ENCODE results near the gene PRDM16. TPM values are rescaled to one million over a fixed set of nuclear protein-coding genes. Genes with fewer than 3 reads are reported as not detected.

The PRDM16 gene
- total RNA-seq, 1 experiment from 2014 or later, result 6.1 TPM

GRCh38 chr1:3420218-3420951 is 351.4 kb downstream of the PRDM16 start:
- RAD21 ChIA-PET (ENCODE audit: low non-redundant PET in 1 of 2, low total read pairs in 2 of 2, uncharacterized antibody in 2 of 2, unreplicated experiment in 2 of 2), result no interaction called here
- Histone ChIP-seq H3K79me2 (ENCODE audit: insufficient read depth, low read length) (no peaks in the 10 kb centered on the region), H3K9me3 (ENCODE audit: control insufficient read depth in 1 of 2, insufficient read depth in 1 of 2, low read depth in 1 of 2, low read length in 2 of 2) (peaks cover 8 to 11% of the 10 kb centered on the region in 2 experiments; a peak in 2 of 4 replicates), H3K4me2 (ENCODE audit: low read length) (no peak overlapping the region), H3K27ac (ENCODE audit: low read depth, low read length) (no peak overlapping the region), H3K36me3 (ENCODE audit: control insufficient read depth in 1 of 2, insufficient read depth in 2 of 2, low read length in 2 of 2) (no peaks in the 10 kb centered on the region), H2AFZ (ENCODE audit: low read depth, low read length, poor library complexity, severe bottlenecking) (no peak overlapping the region), H3K9ac (ENCODE audit: low read length) (no peak overlapping the region), H3K27me3 (ENCODE audit: insufficient read depth, low read length) (no peaks in the 10 kb centered on the region), H4K20me1 (ENCODE audit: insufficient read depth) (no peaks in the 10 kb centered on the region), H3K4me3 (replicated peaks in 1 of 2; ENCODE audit: low read depth in 1 of 2, low read length in 2 of 2) (no peak overlapping the region), H3K4me1 (ENCODE audit: control insufficient read depth in 1 of 2, insufficient read depth in 2 of 2, low read length in 2 of 2) (peaks cover 0 to 8% of the 10 kb centered on the region in 2 experiments; a peak in 2 of 4 replicates), H3K9me2 (ENCODE audit: insufficient read depth) (no peaks in the 10 kb centered on the region)
- CTCF ChIA-PET, result interaction anchor here (0.7 kb wide), 1 partner anchor 824 kb away, joined by 3 read pairs; no protein-coding TSS in a partner anchor
- no peak for TF ChIP-seq YY1 (IDR thresholded peaks at IDR 0.05; ENCODE audit: extremely low read depth, insufficient replicate concordance, low read depth, low read length)
- no peak for TF ChIP-seq EZH2 (IDR thresholded peaks at IDR 0.05)
- TF ChIP-seq CBX3 (IDR thresholded peaks at IDR 0.05; ENCODE audit: low read depth), result no peak
- TF ChIP-seq MAX (IDR thresholded peaks at IDR 0.05), result no peak
- no peak for TF ChIP-seq ELF1 (IDR thresholded peaks at IDR 0.05; ENCODE audit: borderline replicate concordance, low read depth)
- no peak for TF ChIP-seq SP1 (IDR thresholded peaks at IDR 0.05; ENCODE audit: low read depth)
- TF ChIP-seq TCF7L2 (IDR thresholded peaks at IDR 0.05; ENCODE audit: borderline replicate concordance, extremely low read depth, insufficient read depth, insufficient read length), result no peak
- no peak for TF ChIP-seq RAD21 (IDR thresholded peaks at IDR 0.05; ENCODE audit: low read depth)
- no peak for TF ChIP-seq EZH2phosphoT487 (IDR thresholded peaks at IDR 0.05; ENCODE audit: borderline replicate concordance)
- TF ChIP-seq SIN3A (IDR thresholded peaks at IDR 0.05; ENCODE audit: low read depth), result no peak
- POLR2A ChIA-PET, result no interaction called here
- no TSS peak for BruUV-seq (replicated peaks)
- intact Hi-C loops (cut with micrococcal nuclease), result no loop called here
- no peak for DNase-seq (ENCODE audit: low read depth, low spot score)
- ATAC-seq, result no peak

GRCh38 chr1:3422638-3423037 is 353.6 kb downstream of the PRDM16 start:
- Histone ChIP-seq H3K4me2 (ENCODE audit: low read length) (no peak overlapping the region), H3K9me3 (ENCODE audit: control insufficient read depth in 1 of 2, insufficient read depth in 1 of 2, low read depth in 1 of 2, low read length in 2 of 2) (no peaks in the 10 kb centered on the region), H3K4me3 (replicated peaks in 1 of 2; ENCODE audit: low read depth in 1 of 2, low read length in 2 of 2) (no peak overlapping the region), H2AFZ (ENCODE audit: low read depth, low read length, poor library complexity, severe bottlenecking) (no peak overlapping the region), H3K27ac (ENCODE audit: low read depth, low read length) (no peak overlapping the region), H3K9ac (ENCODE audit: low read length) (no peak overlapping the region), H3K36me3 (ENCODE audit: control insufficient read depth in 1 of 2, insufficient read depth in 2 of 2, low read length in 2 of 2) (no peaks in the 10 kb centered on the region), H3K79me2 (ENCODE audit: insufficient read depth, low read length) (no peaks in the 10 kb centered on the region), H3K27me3 (ENCODE audit: insufficient read depth, low read length) (no peaks in the 10 kb centered on the region), H3K4me1 (ENCODE audit: control insufficient read depth in 1 of 2, insufficient read depth in 2 of 2, low read length in 2 of 2) (peaks cover 0 to 8% of the 10 kb centered on the region in 2 experiments; a peak in 2 of 4 replicates), H4K20me1 (ENCODE audit: insufficient read depth) (no peaks in the 10 kb centered on the region), H3K9me2 (ENCODE audit: insufficient read depth) (no peaks in the 10 kb centered on the region)
- DNase-seq (ENCODE audit: low read depth, low spot score) (no peak), ATAC-seq (no peak)
- ChIA-PET POLR2A (no interaction called here), CTCF (interaction anchor here (3.1 kb wide), 1 partner anchor 410 kb away, joined by 18 read pairs; no protein-coding TSS in a partner anchor), RAD21 (ENCODE audit: low non-redundant PET in 1 of 2, low total read pairs in 2 of 2, uncharacterized antibody in 2 of 2, unreplicated experiment in 2 of 2) (no interaction called here)
- BruUV-seq (replicated peaks), result no TSS peak
- intact Hi-C loops (cut with micrococcal nuclease), result no loop called here
- TF ChIP-seq CTCF (IDR thresholded peaks at IDR 0.05 in 2 of 3, conservative IDR thresholded peaks at IDR 0.05 in 1 of 3; ENCODE audit: borderline replicate concordance in 1 of 3, insufficient read depth in 1 of 3, low read depth in 2 of 3, low read length in 2 of 3) (no peak), SRF (IDR thresholded peaks at IDR 0.05; ENCODE audit: low read depth) (no peak), EZH2 (IDR thresholded peaks at IDR 0.05) (no peak), CEBPB (IDR thresholded peaks at IDR 0.05; ENCODE audit: low read depth) (no peak), EZH2phosphoT487 (IDR thresholded peaks at IDR 0.05; ENCODE audit: borderline replicate concordance) (no peak), ATF3 (IDR thresholded peaks at IDR 0.05) (no peak), ZBTB33 (IDR thresholded peaks at IDR 0.05; ENCODE audit: extremely low read depth, insufficient replicate concordance, low read length) (no peak), ZNF274 (IDR thresholded peaks at IDR 0.05; ENCODE audit: low read depth, low read length) (no peak)
